Measurements from ENCODE around the gene DBH.
A peak's percentile ranks its signal among the peaks of the same experiment; 100 is the strongest.
"Not testable (repeated sequence)": the region's sequence is repeated elsewhere in the genome, so short reads cannot be mapped to it uniquely, and the experiment has no call there.

Gene DBH

GRCh38 chr9:133666387-133666786, 30.2 kb downstream of the DBH start:
- no peak for DNase-seq (ENCODE audit: low spot score)

GRCh38 chr9:133666845-133667244, 30.7 kb downstream of the DBH start:
- DNase-seq (ENCODE audit: low spot score) = no peak

GRCh38 chr9:133667759-133668450, 31.7 kb downstream of the DBH start:
- no peak for DNase-seq (ENCODE audit: low spot score)

- no peak for DNase-seq (ENCODE audit: low spot score)
These were observed 33.1 kb downstream of the DBH start for GRCh38 chr9:133669182-133669801.

- no peak for DNase-seq (ENCODE audit: low spot score)
These were observed 34.3 kb downstream of the DBH start for GRCh38 chr9:133670466-133670865.

- no peak for DNase-seq (ENCODE audit: low spot score)
These were observed 35.2 kb downstream of the DBH start for GRCh38 chr9:133671371-133671770.

- no peak for DNase-seq (ENCODE audit: low spot score)
These were observed 36.5 kb downstream of the DBH start for GRCh38 chr9:133672503-133673257.

GRCh38 chr9:133673258-133673655, 37.1 kb downstream of the DBH start:
- DNase-seq (ENCODE audit: low spot score) = no peak

GRCh38 chr9:133674091-133674490, 37.9 kb downstream of the DBH start:
- no peak for DNase-seq (ENCODE audit: low spot score)

- not testable (repeated sequence) for DNase-seq (ENCODE audit: low spot score)
These were observed 39.6 kb downstream of the DBH start for GRCh38 chr9:133675796-133676195.

GRCh38 chr9:133676450-133676849, 40.3 kb downstream of the DBH start:
- no peak for DNase-seq (ENCODE audit: low spot score)

GRCh38 chr9:133677126-133678010, 41.2 kb downstream of the DBH start:
- peak; percentile 41 for DNase-seq (ENCODE audit: low spot score)

- DNase-seq (ENCODE audit: low spot score) = no peak
These were observed 42.9 kb downstream of the DBH start for GRCh38 chr9:133679056-133679455.

GRCh38 chr9:133679466-133680061, 43.4 kb downstream of the DBH start:
- no peak for DNase-seq (ENCODE audit: low spot score)

GRCh38 chr9:133680250-133680975, 44.2 kb downstream of the DBH start:
- no peak for DNase-seq (ENCODE audit: low spot score)

- no peak for DNase-seq (ENCODE audit: low spot score)
These were observed 45.0 kb downstream of the DBH start for GRCh38 chr9:133680976-133681657.

GRCh38 chr9:133681658-133682306, 45.6 kb downstream of the DBH start:
- no peak for DNase-seq (ENCODE audit: low spot score)

- DNase-seq (ENCODE audit: low spot score) = no peak
These were observed 46.8 kb downstream of the DBH start for GRCh38 chr9:133682818-133683585.

GRCh38 chr9:133683586-133684120, 47.5 kb downstream of the DBH start:
- DNase-seq (ENCODE audit: low spot score) = no peak
